ENCODE data around the gene ARHGEF12. TPM values are rescaled to one million over a fixed set of nuclear protein-coding genes. Genes with fewer than 3 reads are reported as not detected.

The ARHGEF12 gene
- polyA plus RNA-seq (2013, experiment 1 of 2), result 45.2 TPM
- 44.4 TPM for polyA plus RNA-seq (2013, experiment 2 of 2)

- peak within 1 kb of the TSS; percentile 95 for H3K9ac ChIP-seq (ENCODE audit: low read length)
- peak within 1 kb of the TSS; percentile 58 to 68 for H3K14ac ChIP-seq (ENCODE audit: low read length in 2 of 2)
- H2BK15ac ChIP-seq (ENCODE audit: low read depth, poor library complexity, severe bottlenecking), result peak within 1 kb of the TSS; percentile 100
- peaks cover 5% of the 10 kb centered on the region for H3K4me1 ChIP-seq (ENCODE audit: control insufficient read depth, insufficient read depth, low read depth, low read length)
- no peaks in the 10 kb centered on the region for H3K9me3 ChIP-seq (ENCODE audit: control insufficient read depth, low read length)
- H3K4me3 ChIP-seq (ENCODE audit: insufficient read depth in 1 of 2, low read depth in 1 of 2, low read length in 2 of 2), result peak within 1 kb of the TSS; percentile 94 to 97
- H3K23ac ChIP-seq (ENCODE audit: low read length in 2 of 2), result peak within 1 kb of the TSS in 1 of 2 experiments; percentile 46
- H3K36me3 ChIP-seq (ENCODE audit: control insufficient read depth in 1 of 2, insufficient read depth in 2 of 2, low read depth in 1 of 2, low read length in 2 of 2), result peaks cover 0 to 2% of the 10 kb centered on the region in 2 experiments
- peak within 1 kb of the TSS; percentile 93 for H4K8ac ChIP-seq (ENCODE audit: low read length)
- H2BK12ac ChIP-seq (ENCODE audit: low read length in 2 of 2), result peak within 1 kb of the TSS; percentile 61 to 75
- no peak within 1 kb of the TSS for H2AK5ac ChIP-seq (ENCODE audit: low read length, severe bottlenecking)
- H2BK120ac ChIP-seq (ENCODE audit: low read depth, low read length), result peak within 1 kb of the TSS; percentile 96
- peak within 1 kb of the TSS; percentile 84 for H4K91ac ChIP-seq (ENCODE audit: low read length)
- DNase-seq, result peak; percentile 98
- H3K4ac ChIP-seq (ENCODE audit: low read depth in 1 of 2, low read length in 2 of 2), result peak within 1 kb of the TSS; percentile 77
- 1% methylated on average over 68 of the region's 92 CpGs for WGBS
- peak within 1 kb of the TSS; percentile 98 for H3K4me2 ChIP-seq (ENCODE audit: low read length, poor library complexity, severe bottlenecking)
- peak within 1 kb of the TSS; percentile 72 for H2AFZ ChIP-seq (ENCODE audit: low read depth, low read length)
- H3K27ac ChIP-seq (ENCODE audit: low read length, poor library complexity, severe bottlenecking), result peak within 1 kb of the TSS; percentile 93
- H2BK5ac ChIP-seq (ENCODE audit: low read depth, low read length, poor library complexity, severe bottlenecking), result peak within 1 kb of the TSS; percentile 99
- H3K18ac ChIP-seq (ENCODE audit: low read depth in 1 of 2, low read length in 2 of 2), result peak within 1 kb of the TSS; percentile 88 to 94
- peaks cover 6% of the 10 kb centered on the region for H3K79me1 ChIP-seq (replicated peaks; ENCODE audit: low read length, poor library complexity, severe bottlenecking)
- H3K27me3 ChIP-seq (ENCODE audit: control insufficient read depth in 1 of 2, insufficient read depth in 1 of 2, low read length in 2 of 2), result no peaks in the 10 kb centered on the region
These were observed at the start of gene ARHGEF12 for GRCh38 chr11:120335908-120336640. ARHGEF12 (plus strand) TSS chr11:120336413; CDS start chr11:120337244, 831 bp downstream.

DNA sequence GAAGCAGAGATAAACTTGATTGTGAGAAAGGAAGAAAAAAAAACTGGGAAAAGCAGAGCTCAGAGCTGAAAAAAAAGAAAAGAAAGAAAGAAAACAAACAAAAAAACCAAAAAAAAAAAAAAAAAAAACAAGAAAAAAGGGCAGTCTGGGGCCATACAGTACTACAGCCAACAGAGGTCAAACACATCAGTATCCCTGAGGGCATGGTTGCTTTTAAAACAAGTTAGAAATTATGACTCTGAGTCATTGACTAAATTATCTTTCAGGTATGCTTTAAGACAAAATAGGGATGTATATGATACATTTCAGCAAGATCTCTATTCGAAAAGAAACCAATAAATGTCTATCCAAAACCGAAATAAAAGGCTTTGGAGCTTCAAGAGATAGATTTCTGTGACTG is 48.2 kb upstream of the ARHGEF12 start:
- H3K9ac ChIP-seq (ENCODE audit: low read length), result no peak overlapping the region
- no peaks in the 10 kb centered on the region for H3K36me3 ChIP-seq (ENCODE audit: control insufficient read depth in 1 of 2, insufficient read depth in 2 of 2, low read depth in 1 of 2, low read length in 2 of 2)
- no peak overlapping the region for H3K23ac ChIP-seq (ENCODE audit: low read length in 2 of 2)
- H4K8ac ChIP-seq (ENCODE audit: low read length), result no peak overlapping the region
- 76% methylated on average over 2 of the region's 2 CpGs for WGBS
- H2BK120ac ChIP-seq (ENCODE audit: low read depth, low read length), result no peak overlapping the region
- H4K91ac ChIP-seq (ENCODE audit: low read length), result no peak overlapping the region
- H2AK5ac ChIP-seq (ENCODE audit: low read length, severe bottlenecking), result no peak overlapping the region
- no peak overlapping the region for H2BK5ac ChIP-seq (ENCODE audit: low read depth, low read length, poor library complexity, severe bottlenecking)
- H2AFZ ChIP-seq (ENCODE audit: low read depth, low read length), result no peak overlapping the region
- DNase-seq, result no peak
- H3K4me3 ChIP-seq (ENCODE audit: insufficient read depth in 1 of 2, low read depth in 1 of 2, low read length in 2 of 2), result no peak overlapping the region
- peaks cover 22 to 49% of the 10 kb centered on the region in 2 experiments for H3K27me3 ChIP-seq (ENCODE audit: control insufficient read depth in 1 of 2, insufficient read depth in 1 of 2, low read length in 2 of 2)
- no peak overlapping the region for H3K18ac ChIP-seq (ENCODE audit: low read depth in 1 of 2, low read length in 2 of 2)
- H3K14ac ChIP-seq (ENCODE audit: low read length in 2 of 2), result no peak overlapping the region
- no peak overlapping the region for H3K4me2 ChIP-seq (ENCODE audit: low read length, poor library complexity, severe bottlenecking)
- H2BK12ac ChIP-seq (ENCODE audit: low read length in 2 of 2), result no peak overlapping the region
- no peak overlapping the region for H3K27ac ChIP-seq (ENCODE audit: low read length, poor library complexity, severe bottlenecking)
- H3K4me1 ChIP-seq (ENCODE audit: control insufficient read depth, insufficient read depth, low read depth, low read length), result no peaks in the 10 kb centered on the region
- no peaks in the 10 kb centered on the region for H3K9me3 ChIP-seq (ENCODE audit: control insufficient read depth, low read length)
- no peaks in the 10 kb centered on the region for H3K79me1 ChIP-seq (replicated peaks; ENCODE audit: low read length, poor library complexity, severe bottlenecking)
- H2BK15ac ChIP-seq (ENCODE audit: low read depth, poor library complexity, severe bottlenecking), result no peak overlapping the region
- no peak overlapping the region for H3K4ac ChIP-seq (ENCODE audit: low read depth in 1 of 2, low read length in 2 of 2)

DNA sequence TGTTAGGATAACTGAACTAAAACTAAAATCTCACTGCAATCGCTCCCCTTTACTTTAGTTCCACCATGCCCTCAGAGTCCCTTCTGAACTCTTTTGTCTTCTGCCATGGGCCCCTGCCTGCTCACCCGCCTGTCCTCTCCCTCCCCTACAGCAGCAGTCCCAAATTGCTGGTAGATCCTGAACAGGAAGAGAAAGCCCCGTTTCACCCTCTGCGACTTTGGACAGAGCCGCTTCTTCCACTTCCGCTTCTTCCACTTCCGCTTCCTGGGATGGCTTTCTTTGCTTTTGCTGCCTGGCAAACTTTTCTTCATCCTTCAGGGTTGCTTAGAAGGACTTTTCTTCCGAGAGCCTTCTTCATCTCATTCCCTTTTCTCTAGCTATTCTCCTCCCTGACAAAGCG is 46.8 kb upstream of the ARHGEF12 start:
- no peaks in the 10 kb centered on the region for H3K4me1 ChIP-seq (ENCODE audit: control insufficient read depth, insufficient read depth, low read depth, low read length)
- H4K8ac ChIP-seq (ENCODE audit: low read length), result no peak overlapping the region
- 82% methylated on average over 8 of the region's 9 CpGs for WGBS
- H2BK5ac ChIP-seq (ENCODE audit: low read depth, low read length, poor library complexity, severe bottlenecking), result no peak overlapping the region
- H2BK120ac ChIP-seq (ENCODE audit: low read depth, low read length), result no peak overlapping the region
- no peak overlapping the region for H2BK12ac ChIP-seq (ENCODE audit: low read length in 2 of 2)
- H3K9me3 ChIP-seq (ENCODE audit: control insufficient read depth, low read length), result no peaks in the 10 kb centered on the region
- H3K27ac ChIP-seq (ENCODE audit: low read length, poor library complexity, severe bottlenecking), result no peak overlapping the region
- no peak for DNase-seq
- no peak overlapping the region for H3K4ac ChIP-seq (ENCODE audit: low read depth in 1 of 2, low read length in 2 of 2)
- no peaks in the 10 kb centered on the region for H3K36me3 ChIP-seq (ENCODE audit: control insufficient read depth in 1 of 2, insufficient read depth in 2 of 2, low read depth in 1 of 2, low read length in 2 of 2)
- no peak overlapping the region for H2AFZ ChIP-seq (ENCODE audit: low read depth, low read length)
- no peaks in the 10 kb centered on the region for H3K79me1 ChIP-seq (replicated peaks; ENCODE audit: low read length, poor library complexity, severe bottlenecking)
- no peak overlapping the region for H3K4me2 ChIP-seq (ENCODE audit: low read length, poor library complexity, severe bottlenecking)
- H2BK15ac ChIP-seq (ENCODE audit: low read depth, poor library complexity, severe bottlenecking), result no peak overlapping the region
- H4K91ac ChIP-seq (ENCODE audit: low read length), result no peak overlapping the region
- H3K23ac ChIP-seq (ENCODE audit: low read length in 2 of 2), result no peak overlapping the region
- H3K27me3 ChIP-seq (ENCODE audit: control insufficient read depth in 1 of 2, insufficient read depth in 1 of 2, low read length in 2 of 2), result peaks cover 36 to 61% of the 10 kb centered on the region in 2 experiments
- no peak overlapping the region for H3K4me3 ChIP-seq (ENCODE audit: insufficient read depth in 1 of 2, low read depth in 1 of 2, low read length in 2 of 2)
- no peak overlapping the region for H3K14ac ChIP-seq (ENCODE audit: low read length in 2 of 2)
- H2AK5ac ChIP-seq (ENCODE audit: low read length, severe bottlenecking), result no peak overlapping the region
- no peak overlapping the region for H3K9ac ChIP-seq (ENCODE audit: low read length)
- H3K18ac ChIP-seq (ENCODE audit: low read depth in 1 of 2, low read length in 2 of 2), result no peak overlapping the region

DNA sequence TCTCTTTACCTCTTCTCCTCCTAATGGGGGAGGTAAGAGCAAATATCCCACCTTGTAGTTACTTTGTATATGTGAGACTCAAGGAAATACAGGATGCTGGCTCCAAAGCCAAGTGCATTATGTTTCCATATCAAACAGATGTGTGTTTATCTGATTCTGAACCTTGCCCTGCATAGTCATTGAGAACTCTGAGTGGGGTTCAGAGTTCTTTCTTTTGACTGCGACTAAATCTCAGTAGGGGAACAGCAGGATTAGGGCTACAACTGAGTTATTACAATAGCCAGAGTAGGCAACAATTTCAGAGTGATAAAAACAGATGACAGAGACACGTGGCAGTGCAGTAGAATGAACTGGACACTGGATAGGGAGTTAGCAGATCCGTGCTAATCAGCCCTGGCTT is 45.3 kb upstream of the ARHGEF12 start:
- Histone ChIP-seq H3K14ac (ENCODE audit: low read length in 2 of 2) (no peak overlapping the region), H3K79me1 (replicated peaks; ENCODE audit: low read length, poor library complexity, severe bottlenecking) (no peaks in the 10 kb centered on the region), H2BK120ac (ENCODE audit: low read depth, low read length) (no peak overlapping the region), H3K4ac (ENCODE audit: low read depth in 1 of 2, low read length in 2 of 2) (no peak overlapping the region), H3K36me3 (ENCODE audit: control insufficient read depth in 1 of 2, insufficient read depth in 2 of 2, low read depth in 1 of 2, low read length in 2 of 2) (no peaks in the 10 kb centered on the region), H2AK5ac (ENCODE audit: low read length, severe bottlenecking) (no peak overlapping the region), H3K4me3 (ENCODE audit: insufficient read depth in 1 of 2, low read depth in 1 of 2, low read length in 2 of 2) (no peak overlapping the region), H4K8ac (ENCODE audit: low read length) (no peak overlapping the region), H3K23ac (ENCODE audit: low read length in 2 of 2) (no peak overlapping the region), H3K9ac (ENCODE audit: low read length) (no peak overlapping the region), H3K4me1 (ENCODE audit: control insufficient read depth, insufficient read depth, low read depth, low read length) (no peaks in the 10 kb centered on the region), H3K27me3 (ENCODE audit: control insufficient read depth in 1 of 2, insufficient read depth in 1 of 2, low read length in 2 of 2) (peaks cover 49 to 71% of the 10 kb centered on the region in 2 experiments), H3K18ac (ENCODE audit: low read depth in 1 of 2, low read length in 2 of 2) (no peak overlapping the region), H4K91ac (ENCODE audit: low read length) (no peak overlapping the region), H2BK15ac (ENCODE audit: low read depth, poor library complexity, severe bottlenecking) (no peak overlapping the region), H2BK5ac (ENCODE audit: low read depth, low read length, poor library complexity, severe bottlenecking) (no peak overlapping the region), H2BK12ac (ENCODE audit: low read length in 2 of 2) (no peak overlapping the region), H3K27ac (ENCODE audit: low read length, poor library complexity, severe bottlenecking) (no peak overlapping the region), H3K9me3 (ENCODE audit: control insufficient read depth, low read length) (no peaks in the 10 kb centered on the region), H2AFZ (ENCODE audit: low read depth, low read length) (no peak overlapping the region), H3K4me2 (ENCODE audit: low read length, poor library complexity, severe bottlenecking) (no peak overlapping the region)
- WGBS, result 84% methylated on average over 3 of the region's 3 CpGs
- no peak for DNase-seq

All from mesenchymal stem cell (in vitro differentiated cells and primary cell).